Activated effector memory CD4-positive, alpha-beta T cell treated with Interleukin-2 at 50 U/mL for 16 hours (primary cell): ENCODE data around the gene GGN.
"Not testable (repeated sequence)": the region's sequence is repeated elsewhere in the genome, so short reads cannot be mapped to it uniquely, and the experiment has no call there.

Source experiments
- DNase-seq: peaks from one replicate; pipeline ENCODE4 v3.0.0-alpha.2; 2020

The GGN gene

DNA sequence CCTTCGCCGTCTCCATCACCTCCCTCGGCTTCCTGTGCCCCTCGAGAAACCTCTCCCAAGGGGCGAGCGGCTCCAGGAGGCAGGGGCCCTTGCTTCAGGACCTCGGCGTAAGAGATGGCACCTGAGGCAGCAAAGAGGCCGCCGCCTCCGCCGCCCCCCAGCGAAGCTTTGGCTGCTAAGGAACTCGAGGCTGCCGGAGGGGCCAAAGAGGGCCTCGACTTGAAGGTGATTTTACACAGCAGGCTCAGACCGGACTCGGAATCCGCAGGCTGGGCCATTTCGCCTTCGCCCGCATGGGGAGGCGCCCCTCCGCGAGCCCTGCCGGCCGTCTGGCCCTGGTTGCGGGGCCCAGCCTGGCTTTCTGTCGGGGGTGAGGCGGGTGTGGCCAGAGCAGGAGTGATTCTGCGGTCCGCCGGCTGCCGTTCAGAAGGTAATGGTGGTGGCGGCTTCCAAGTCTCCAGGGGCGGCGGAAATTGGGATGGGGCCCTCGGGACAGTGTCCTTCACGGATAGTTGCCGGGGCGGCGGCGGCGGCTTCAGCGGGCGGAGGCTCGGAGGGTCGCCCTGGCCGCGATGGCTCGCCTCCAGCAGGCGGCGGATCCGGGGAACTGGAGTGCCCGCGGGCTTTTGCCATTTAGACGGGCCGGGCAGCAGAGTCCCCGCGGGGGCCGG, 1.4 kb downstream of the GGN start:
- DNase-seq = no peak

DNA sequence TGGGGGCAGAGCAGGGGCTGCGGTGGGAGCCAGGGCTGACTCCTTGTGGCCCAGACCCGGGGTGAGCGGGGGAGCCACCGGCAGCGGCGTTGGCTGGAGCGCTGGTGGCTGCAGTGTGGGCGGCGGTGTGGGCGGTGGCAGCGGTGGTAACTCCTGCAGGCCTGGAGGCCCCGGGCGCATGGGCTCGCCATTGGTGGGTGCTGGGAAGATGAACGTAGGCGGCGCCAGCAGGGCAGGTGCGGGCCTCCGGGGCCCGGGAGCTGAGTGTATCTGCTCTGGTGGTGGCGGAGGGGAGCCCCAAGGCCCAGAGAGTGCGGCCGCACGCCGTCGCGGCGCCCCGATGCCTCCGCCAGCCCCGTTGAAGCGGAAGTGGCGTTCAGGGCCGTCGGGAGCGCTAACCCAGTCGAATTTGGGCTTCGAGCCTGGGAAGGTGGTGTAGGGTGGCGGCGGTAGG, 2.0 kb downstream of the GGN start:
- DNase-seq = no peak

DNA sequence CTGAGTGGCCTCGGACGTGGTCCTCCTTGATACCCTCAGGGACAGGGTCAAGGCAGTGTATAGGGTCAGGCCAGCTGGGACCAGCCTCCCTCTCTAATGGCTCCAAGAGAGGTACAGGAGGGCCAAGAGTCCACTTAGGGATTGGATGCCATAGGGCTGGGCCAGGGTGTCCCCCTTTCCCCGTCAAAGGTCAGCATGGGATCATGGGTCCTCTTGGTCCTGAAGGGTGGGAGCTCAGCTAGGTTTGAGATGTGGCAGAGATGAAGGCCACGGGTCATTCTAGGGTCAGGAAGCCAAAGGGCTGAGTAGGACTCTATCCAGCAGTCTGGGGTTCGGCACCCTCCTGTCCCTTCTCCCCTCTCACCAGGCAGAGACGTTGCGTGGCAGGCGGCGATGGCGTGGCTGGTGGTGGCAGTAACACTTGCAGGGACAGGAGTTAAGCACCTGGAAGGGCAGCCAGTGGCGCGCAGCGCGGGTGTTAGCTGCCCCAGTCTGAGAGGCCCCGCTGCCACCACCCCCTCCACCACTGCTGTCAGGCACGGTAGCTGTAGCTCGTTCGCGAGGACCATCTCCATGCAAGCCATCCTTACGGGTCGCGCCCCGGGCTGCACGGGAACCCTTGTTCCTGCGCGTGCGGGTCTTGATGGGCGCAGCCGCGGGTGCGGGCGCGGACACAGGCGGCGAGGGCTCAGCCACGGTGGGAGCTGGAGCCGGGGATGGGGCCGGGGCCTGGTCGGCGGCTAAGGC, 2.6 kb downstream of the GGN start:
- DNase-seq = no peak

DNA sequence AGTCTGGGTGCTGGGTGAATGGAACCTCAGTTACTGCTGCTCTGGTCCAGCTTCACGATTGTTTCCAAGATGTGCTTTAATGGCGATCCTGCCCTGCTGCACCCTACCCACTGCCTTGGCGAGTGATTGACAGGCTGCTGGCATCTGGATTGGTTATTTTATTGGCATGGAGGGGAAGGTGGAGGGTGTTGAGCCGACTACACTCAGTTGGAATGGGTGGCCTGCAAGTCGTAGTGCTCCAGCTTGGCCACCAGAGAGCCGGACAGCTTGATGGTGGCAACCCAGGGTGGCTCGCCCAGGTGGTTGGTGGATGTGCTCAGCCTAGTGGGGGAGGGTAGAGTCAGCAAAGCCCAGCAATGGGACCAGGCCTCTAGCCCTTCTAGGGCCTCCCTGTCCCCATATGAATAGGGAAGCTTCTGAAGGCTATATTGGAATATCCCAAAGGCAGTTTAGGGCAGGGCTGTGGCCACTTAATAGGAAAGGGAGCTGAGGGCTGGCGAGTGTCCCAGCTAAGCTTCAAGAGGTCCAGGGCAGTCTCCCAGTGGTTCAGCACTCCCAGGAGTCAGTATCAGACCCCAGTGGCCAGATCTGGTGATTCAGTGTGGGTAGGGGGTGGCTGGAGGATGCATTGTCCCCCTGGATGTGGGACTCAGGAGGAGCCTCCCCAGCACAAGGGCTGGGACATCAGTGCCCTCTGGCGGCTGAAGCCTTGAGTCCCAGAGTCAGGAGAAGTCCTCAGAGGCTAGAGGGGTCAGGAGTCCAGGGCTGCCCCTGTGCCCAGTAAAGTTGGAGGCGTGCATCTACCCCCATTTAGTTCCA, 3.4 kb downstream of the GGN start:
- no peak for DNase-seq

DNA sequence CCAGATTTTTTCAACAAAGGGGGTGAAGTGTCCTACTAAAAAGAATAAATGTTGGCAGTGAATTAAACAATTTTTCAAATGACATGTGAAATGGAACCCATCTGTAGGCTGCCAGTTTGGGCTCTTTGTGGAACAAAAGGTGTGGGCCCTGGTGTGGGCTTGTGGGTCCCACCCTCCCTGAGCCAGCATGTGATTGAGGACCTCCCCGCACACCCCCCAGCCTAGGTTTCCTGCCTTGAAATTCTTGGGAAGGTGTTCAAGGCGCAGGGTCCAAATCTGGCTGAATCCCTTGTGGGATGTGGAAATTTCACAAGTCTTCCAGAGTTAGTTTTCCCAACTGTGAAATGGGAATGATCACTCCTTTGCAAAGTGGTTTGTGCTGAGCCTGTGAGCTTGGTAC, 4.1 kb downstream of the GGN start:
- no peak for DNase-seq

DNA sequence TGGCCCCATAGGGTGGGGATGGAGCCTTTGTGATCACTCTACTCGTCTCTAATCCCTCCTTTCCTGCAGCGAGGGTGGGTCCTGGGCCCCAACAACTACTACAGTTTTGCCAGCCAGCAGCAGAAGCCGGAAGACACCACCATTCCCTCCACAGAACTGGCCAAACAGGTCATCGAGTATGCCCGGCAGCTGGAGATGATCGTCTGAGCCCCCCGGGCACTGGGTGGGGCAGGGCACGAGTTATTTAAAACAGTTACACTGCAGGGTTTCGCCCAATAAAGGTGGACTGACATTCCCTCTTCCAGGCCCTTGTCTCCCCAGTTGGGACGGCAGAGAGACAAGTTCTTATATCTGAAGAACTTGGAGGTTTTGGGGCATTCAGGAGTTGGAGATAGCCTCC, 4.7 kb downstream of the GGN start:
- DNase-seq = no peak

DNA sequence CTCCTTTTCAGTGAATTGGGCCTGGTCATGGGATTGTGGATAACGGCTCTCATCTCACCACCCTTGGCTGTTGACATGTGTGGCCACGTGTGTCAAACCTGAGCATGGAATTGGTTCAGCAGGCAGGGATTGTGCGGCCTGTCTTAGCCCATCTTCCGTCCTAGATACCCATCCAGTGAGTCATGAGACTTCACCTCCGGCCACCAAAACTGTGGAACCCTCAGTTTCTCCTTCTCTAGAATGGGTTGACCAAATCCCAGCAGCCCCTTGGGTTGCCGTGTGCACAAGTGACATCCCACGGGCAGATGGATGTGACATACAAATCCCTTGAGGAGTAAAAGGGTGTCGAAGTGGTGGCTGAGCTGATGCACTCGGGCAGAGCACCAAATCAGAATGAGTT, 6.7 kb downstream of the GGN start:
- no peak for DNase-seq

DNA sequence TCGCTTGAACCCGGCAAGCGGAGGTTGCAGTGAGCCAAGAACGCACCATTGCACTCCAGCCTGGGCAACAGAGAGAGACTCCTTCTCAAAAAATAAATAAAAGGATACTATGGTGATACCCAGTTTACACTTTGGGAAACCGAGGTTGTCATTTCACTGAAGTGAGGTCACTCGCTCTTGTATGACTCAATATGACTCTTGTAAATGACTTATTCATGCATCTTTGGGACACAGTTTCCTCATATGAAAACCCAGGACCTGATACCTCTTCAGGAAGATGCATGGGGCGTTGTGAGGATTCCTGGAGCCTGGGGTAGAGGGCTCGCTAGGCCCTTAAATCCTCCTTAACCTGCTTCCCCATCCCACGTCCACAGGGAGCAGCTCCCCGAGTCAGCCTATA, 9.0 kb downstream of the GGN start:
- DNase-seq = no peak

DNA sequence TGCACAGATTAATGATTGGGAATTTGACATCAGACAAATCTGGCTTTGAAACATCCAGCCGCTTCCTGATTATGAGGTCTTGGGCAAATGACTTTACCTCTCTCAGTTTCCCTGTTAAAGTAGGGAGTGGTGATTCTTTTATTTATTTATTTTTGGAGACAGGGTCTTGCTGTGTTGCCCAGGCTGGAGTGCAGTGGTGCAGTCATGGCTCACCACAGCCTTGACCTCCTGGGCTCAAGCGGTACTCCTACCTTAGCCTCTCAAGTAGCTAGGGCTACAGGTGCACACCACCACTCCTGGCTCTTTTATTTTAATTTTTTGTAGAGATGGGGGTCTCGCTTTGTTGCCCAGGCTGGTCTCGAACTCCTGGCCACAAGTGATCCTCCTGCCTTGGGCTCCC, 10.8 kb downstream of the GGN start:
- DNase-seq = no peak

DNA sequence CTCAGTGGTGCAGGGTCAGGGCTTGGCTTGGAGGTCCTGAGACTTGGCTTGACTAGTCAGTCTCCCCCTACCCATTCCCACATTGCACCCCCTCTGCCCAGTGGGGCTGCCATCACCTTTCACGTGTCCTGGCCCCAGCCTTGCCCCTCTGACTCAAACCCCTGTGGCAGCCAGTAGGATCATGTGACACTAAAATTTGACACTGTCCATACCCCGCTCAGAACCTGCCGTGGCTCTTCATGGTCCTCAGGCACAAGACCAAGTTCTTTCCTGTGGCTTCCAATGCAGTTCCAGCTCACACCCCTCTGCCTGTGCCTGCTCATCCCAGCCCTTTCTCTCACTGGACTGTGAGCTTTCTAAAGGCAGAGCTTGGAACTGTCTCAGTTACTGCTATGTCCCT, 11.3 kb downstream of the GGN start:
- no peak for DNase-seq

DNA sequence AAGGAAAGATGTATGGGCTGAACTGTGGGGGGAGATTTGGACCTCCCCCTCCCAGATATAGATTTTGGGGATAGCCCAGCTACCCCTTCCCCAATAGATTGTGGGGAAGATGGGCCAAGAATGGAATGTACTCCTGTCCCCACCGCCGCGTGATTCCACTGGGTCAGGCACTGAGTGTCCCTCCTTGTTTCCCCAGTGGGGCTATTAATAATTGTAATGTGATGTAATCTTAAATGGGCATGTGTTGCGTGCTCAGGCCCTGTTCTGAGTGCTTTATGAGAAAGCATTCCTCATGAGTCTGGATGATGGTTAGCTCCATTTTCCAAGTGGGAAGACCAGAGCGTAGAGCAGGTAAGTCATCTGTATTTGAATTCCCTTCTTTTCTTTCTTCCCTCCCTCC, 12.1 kb downstream of the GGN start:
- DNase-seq = no peak

DNA sequence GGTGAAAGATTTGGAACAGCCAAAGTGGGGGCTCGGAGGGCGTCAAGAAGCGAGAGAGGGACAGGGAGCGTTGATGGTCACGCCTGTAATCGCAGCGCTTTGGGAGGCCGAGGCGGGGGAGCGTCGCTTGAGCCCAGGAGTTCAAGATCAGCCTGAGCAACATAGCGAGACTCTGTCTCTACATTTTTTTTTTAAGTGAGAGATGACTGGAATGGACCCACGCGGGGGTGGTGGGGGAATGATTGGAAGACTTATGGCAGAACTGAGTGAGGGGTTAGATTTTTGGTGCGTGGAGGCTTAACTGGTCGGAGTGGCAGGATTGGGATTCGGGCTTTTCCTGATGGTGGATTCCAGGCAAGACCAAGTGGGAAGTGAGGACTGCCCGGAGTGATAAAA, 12.7 kb downstream of the GGN start:
- no peak for DNase-seq

DNA sequence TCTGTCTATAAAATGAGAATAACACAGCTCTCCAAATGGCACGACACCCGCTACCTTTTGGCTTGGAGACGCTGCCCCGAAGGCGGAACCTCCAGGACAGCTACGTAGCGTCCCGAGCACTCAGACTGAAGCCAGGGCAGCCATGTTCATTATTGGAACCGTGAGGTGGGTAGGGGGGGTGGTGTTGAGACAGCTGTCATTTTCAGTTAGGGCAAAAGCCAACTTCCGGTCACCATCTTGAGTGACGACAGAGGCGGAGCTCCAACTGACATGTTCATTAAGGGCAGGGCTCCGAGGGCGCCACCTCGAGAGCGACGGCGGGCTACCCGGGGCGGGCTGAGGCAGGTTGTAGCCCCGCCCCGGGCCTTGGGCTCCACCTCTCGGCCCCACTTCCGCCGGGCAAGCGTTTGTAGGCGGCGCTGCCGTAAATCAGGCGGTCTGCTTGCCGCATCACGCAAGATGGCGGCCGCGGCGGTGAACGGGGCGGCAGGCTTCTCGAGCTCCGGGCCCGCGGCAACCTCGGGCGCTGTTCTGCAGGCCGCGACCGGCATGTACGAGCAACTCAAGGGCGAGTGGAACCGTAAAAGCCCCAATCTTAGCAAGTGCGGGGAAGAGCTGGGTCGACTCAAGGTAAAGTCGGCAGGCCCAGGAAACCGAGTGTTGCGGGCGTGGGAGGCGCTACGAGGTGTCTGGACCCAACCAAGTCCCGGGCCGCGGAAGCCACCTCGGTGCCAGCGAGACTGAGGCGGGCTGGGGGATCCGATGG, 13.3 kb downstream of the GGN start, which contains the start of gene PSMD8:
Gene PSMD8, plus strand, starts transcription at position 240 of the 766 bp plus-strand sequence. Its CDS starts 31 bp downstream, at position 271.
- DNase-seq = peak; percentile 98

DNA sequence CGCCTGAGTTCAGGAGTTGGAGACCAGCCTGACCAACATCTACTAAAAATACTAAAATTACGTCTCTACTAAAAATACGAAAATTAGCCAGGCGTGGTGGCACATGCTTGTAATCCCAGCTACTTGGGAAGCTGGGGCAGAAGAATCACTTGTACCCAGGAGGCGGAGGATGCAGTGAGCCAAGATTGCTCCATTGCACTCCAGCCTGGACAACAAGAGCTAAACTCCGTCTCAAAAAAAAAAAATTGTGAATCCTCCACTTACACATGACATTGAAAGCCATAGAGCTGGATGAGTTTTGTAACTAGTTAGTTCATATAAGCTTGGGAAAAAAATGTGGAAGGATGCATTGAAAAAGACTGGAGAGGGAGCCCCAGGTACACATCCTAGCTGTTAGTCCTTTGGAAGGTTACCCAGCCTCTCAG, 13.9 kb downstream of the GGN start:
- DNase-seq = no peak

DNA sequence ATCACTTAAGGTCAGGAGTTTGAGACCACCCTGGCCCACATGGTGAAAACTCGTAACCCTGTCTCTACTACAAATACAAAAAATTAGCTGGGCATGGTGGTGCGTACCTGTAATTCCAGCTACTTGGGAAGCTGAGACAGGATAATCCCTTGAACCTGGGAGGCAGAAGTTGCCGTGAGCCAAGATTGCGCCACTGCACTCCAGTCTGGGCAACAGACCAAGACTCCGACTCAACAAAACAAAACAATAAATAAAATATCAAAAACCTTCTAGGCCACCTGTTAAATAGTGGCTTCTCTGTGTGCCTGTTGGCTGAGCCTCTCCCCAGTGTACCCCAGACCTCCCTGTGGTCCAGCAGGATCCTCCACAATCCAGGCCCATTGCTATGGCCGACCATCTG, 16.8 kb downstream of the GGN start:
- no peak for DNase-seq

DNA sequence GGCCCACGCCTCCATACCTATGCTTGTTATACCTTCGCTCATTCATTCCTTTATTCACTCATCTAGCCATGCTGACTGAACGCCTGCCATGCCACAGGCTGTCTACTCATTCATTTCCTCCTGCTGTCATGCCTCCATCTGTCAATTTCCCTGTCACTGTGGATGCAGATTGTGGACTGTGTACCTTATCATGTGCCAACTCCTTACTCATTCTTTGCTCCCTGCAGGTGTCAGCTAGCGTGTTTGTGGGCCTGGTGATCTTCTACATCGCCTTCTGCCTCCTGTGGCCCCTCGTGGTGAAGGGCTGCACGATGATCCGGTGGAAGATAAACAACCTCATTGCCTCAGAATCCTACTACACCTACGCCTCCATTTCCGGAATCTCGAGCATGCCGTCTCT, 17.5 kb downstream of the GGN start:
- no peak for DNase-seq

DNA sequence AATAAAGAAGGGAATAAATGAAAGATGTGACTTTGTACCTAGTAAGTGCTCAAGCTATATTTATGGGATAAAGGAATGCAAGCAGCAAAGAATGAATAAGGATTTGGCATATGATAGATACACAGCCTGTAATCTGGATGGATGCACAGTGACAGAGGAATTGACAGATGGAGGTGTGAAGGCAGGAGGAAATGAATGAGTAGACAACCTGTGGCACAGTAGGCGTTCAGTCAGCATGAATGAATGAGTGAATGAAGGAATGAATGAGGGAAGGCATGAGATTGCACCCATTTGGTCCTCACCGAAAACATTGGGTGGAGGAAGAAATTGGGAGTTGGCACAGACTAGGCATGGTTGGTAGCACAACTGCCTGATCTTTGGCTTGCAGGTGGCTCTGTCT, 18.2 kb downstream of the GGN start:
- no peak for DNase-seq

DNA sequence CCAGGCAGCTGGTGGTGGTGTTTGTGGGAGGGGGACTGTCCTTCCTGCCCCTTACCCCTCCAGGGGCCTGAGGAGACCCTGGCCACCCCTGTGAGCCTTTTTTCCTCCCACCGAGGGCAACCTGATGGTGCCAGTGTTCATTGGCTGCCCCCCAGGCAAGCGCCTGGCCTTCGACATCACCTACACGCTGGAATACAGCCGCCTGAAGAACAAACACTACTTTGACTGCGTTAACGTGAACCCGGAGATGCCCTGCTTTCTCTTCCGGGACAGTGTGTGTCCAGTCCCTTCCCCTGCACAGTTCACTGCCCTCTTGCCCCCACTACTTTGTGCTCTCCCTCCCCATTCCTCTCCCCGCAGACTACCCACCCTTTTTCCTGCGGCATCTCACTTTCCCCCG, 20.8 kb downstream of the GGN start:
- no peak for DNase-seq

DNA sequence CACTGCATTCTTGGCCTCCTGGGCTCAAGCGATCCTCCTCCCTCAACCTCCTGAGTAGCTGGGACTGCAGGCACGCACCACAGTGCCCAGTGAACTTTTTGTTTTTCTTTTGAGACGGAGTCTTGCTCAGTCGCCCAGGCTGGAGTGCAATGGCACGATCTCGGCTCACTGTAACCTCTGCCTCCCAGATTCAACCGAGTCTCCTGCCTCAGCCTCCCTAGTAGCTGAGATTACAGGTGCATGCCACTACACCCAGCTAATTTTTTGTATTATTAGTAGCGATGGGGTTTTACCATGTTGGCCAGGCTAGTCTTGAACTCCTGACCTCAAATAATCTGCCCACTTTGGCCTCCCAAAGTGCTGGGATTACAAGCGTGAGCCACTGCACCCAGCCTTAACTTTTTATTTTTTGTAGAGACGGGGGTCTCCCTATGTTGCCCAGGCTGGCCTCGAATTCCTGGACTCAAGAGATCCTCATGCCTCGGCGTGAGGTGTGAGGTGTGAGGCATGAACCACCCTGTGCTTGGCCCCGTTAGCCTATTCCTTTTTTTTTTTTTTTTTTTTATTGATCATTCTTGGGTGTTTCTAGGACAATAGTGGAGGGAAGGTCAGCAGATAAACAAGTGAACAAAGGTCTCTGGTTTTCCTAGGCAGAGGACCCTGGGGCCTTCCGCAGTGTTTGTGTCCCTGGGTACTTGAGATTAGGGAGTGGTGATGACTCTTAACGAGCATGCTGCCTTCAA, 24.7 kb downstream of the GGN start:
- DNase-seq = not testable (repeated sequence)

DNA sequence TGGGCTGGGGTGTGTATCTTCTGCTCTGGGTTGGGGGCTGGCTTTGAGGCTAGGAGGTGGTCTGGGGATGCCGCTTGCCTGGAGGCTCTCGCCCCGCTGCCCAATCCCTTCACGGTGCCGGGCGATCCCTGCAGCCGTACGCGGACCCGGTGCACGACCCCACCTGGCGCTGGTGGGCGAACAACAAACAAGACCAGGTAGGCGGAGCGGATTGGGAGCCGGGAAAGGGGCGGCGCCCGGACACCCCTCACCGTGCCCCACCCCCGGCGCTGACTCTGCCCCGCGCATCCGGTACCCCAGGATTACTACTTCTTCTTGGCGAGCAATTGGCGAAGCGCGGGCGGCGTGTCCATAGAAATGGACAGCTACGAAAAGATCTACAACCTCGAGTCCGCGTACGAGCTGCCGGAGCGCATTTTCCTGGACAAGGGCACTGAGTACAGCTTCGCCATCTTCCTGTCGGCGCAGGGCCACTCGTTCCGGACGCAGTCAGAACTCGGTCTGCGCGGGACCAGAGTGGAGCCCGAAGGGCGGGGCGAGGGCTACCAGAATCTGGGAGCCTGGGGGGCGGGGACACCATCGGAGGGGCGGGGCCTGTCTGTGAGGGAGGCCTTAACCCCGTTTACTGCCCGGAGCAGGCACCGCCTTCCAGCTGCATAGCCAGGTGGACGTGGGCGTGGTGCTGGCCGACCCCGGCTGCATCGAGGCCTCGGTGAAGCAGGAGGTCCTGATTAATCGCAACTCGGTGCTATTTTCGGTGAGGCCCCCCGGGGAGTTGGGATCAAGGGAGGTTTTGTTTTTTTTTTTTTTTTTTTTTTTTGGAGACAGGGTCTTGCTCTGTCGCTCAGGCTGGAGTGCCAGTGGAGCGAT, 25.5 kb downstream of the GGN start:
- peak; percentile 64 for DNase-seq

DNA sequence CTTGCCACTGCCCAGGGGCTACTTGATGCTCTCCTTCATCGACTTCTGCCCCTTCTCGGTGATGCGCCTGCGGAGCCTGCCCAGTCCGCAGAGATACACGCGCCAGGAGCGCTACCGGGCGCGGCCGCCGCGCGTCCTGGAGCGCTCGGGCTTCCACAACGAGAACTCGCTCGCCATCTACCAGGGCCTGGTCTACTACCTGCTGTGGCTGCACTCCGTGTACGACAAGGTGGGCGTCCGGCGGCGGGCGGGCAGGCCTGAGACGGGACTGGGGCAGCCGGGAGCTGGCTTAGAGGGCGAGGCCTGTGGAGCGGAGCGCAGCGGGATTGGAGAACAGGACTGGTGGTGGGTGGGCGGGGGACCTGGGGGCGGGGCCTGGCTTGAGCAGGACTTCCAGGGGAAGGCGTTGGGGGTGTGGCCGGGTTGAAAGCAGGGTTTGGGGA, 26.2 kb downstream of the GGN start:
- DNase-seq = peak; percentile 44
